ENCODE results near the gene NFILZ. TPM values are rescaled to one million over a fixed set of nuclear protein-coding genes. Genes with fewer than 3 reads are reported as not detected.

The NFILZ gene, protein sequence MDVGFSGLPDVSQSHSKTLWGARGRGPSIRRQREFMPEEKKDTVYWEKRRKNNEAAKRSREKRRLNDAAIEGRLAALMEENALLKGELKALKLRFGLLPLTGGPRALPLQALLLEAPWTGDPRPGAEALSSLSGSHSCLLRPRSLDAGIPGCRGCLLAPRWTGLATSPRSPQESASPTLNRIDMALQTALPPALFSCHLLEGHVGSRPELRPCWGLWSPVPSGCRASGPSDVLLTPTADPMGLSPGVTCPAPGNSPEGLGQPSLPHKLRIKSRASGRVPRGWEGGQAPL
- total RNA-seq (not detected), polyA plus RNA-seq (not detected)
- long read RNA-seq, donor 1, result 0 reads
- long read RNA-seq, donor 2, result 0 reads

DNA sequence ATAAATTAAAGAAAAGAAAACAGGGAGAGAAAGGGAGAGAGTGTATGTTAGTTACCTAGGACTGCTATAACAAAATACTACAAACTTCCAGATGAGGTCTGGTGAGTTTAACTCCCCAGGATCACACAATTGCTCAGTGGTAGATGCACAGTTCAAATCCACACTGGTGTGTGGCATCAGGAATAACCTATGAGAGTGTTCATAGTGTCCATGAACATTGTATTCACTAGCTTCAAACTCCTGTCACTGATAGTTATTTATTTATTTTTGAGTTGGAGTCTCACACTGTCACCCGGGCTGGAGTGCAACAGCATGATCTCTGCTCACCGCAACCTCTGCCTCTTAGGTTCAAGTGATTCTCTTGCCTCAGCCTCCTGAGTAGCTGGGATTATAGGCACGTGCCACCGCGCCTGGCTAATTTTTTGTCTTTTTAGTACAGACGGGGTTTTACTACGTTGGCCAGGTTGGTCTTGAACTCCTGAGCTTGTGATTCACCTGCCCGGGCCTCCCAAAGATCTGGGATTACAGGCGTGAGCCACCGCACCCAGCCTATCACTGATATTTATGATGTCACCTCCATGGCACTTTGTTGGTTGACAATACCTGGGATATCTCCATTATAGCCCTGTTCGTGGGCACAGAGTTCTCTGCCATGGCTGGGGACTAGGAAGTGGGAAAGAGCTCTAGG is at the start of gene NFILZ:
Gene NFILZ (plus strand): TSS at position 638 of the 688 bp plus-strand sequence. CDS start 46,133 bp downstream, outside the sequence.
- Histone ChIP-seq H3K27me3 (ENCODE audit: insufficient read depth in 3 of 3, low read length in 2 of 3) (no peaks in the 10 kb centered on the region), H3K4me3 (no peak within 1 kb of the TSS), H3K4me1 (no peaks in the 10 kb centered on the region), H3K27ac (no peak within 1 kb of the TSS), H3K36me3 (ENCODE audit: insufficient read depth in 1 of 2, low read depth in 1 of 2) (no peaks in the 10 kb centered on the region), H3K9me3 (peaks cover 14% of the 10 kb centered on the region)
- WGBS, 3 donors, result 89 to 91% (median 91%) methylated on average over 11 of the region's 11 CpGs
- ATAC-seq (no peak), DNase-seq (no peak)
- TF ChIP-seq, protein P1, sequence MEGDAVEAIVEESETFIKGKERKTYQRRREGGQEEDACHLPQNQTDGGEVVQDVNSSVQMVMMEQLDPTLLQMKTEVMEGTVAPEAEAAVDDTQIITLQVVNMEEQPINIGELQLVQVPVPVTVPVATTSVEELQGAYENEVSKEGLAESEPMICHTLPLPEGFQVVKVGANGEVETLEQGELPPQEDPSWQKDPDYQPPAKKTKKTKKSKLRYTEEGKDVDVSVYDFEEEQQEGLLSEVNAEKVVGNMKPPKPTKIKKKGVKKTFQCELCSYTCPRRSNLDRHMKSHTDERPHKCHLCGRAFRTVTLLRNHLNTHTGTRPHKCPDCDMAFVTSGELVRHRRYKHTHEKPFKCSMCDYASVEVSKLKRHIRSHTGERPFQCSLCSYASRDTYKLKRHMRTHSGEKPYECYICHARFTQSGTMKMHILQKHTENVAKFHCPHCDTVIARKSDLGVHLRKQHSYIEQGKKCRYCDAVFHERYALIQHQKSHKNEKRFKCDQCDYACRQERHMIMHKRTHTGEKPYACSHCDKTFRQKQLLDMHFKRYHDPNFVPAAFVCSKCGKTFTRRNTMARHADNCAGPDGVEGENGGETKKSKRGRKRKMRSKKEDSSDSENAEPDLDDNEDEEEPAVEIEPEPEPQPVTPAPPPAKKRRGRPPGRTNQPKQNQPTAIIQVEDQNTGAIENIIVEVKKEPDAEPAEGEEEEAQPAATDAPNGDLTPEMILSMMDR (IDR thresholded peaks at IDR 0.05), result no peak
- intact Hi-C loops (cut with DNase I), result no loop called here

DNA sequence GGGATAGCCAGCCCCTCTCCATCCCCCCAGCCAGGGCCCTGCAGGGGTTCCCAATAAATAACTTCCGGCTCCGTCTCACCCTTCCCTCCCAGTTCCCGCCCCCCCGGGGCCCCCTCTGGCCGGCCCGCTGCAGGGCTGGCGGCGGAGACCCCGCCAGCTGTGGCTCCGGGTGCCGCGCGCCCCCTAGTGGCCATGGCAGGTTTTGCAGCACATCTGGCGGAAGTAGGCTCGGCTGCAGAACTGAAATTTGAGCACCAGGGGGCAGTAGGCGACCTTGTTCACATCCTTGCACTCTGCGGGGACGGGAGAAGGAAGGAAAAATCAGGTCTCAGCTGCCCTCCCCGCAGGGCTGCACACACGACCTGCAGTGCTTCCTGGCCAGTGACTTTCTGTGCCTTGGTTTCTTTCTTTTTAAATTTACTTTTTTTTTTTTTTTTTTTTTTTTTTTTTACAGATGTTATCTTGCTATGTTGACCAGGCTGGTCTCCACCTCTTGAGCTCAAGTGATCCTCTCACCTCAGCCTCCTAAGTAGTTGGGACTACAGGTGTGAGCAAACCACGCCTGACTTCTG is 49.6 kb upstream of the NFILZ start:
- TF ChIP-seq, protein P1 (IDR thresholded peaks at IDR 0.05), result peak; percentile 84
- intact Hi-C loops (cut with DNase I), result loop anchor here in 1 of 2 donors (5.0 kb wide), 1 partner anchor 62 kb away; no protein-coding TSS in a partner anchor
- Histone ChIP-seq H3K9me3 (no peaks in the 10 kb centered on the region), H3K27ac (no peak overlapping the region), H3K4me1 (no peaks in the 10 kb centered on the region), H3K36me3 (ENCODE audit: insufficient read depth in 1 of 2, low read depth in 1 of 2) (no peaks in the 10 kb centered on the region), H3K4me3 (no peak overlapping the region), H3K27me3 (ENCODE audit: insufficient read depth in 3 of 3, low read length in 2 of 3) (peaks cover 0 to 6% (median 4%) of the 10 kb centered on the region in 3 donors)
- peak; percentile 69 to 85 for DNase-seq
- WGBS, 3 donors, result 4 to 5% (median 4%) methylated on average over 14 to 21 of the region's 21 CpGs
- peak; percentile 27 to 69 (median 51) for ATAC-seq

DNA sequence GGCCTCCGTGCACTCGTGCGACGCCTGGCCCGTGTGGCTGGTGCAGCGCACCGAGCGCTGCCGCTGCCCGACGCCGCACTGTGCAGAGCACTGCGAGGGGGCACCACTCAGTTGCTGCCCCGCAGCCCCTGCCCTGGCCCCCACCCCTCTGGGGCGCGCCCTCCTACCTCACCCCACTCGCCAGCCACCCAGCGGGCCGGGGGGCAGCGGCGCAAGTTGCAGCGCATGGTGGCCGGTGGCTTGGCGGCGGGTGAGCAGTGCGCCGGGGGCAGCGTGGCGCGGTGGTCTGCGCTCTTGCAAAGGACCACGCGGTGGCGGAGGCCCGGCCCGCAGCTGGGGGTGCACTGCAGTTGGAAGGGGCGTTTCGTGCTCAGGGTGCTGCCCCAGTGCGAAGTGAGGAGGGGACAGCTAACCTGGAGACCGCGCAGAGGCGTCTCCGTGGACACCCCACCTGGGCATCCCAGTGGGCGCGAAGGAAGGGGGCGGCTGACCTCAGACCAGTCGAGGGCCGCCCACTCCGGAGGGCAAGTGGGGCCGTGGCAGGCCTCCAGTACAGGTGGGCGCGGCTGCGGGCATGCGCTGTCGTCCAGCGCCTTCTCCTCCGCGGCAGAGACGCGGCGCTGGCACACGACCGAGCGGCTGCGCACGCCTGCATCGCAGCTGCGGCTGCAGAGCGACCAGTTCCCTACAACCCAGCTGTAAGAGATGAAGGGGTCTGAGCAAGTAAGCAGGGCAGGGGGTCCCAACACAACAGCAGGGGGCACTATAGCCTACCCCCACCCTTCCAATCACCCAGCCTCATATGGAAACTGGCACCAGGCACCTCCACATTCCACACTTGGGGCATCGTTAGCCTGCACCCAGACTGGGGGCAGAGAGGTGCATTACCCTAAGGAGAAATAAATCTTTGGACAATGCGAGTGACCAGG is 45.2 kb upstream of the NFILZ start:
- Histone ChIP-seq H3K27ac (no peak overlapping the region), H3K4me3 (no peak overlapping the region), H3K4me1 (no peaks in the 10 kb centered on the region), H3K36me3 (ENCODE audit: insufficient read depth in 1 of 2, low read depth in 1 of 2) (no peaks in the 10 kb centered on the region), H3K9me3 (no peaks in the 10 kb centered on the region), H3K27me3 (ENCODE audit: insufficient read depth in 3 of 3, low read length in 2 of 3) (peaks cover 0 to 6% (median 2%) of the 10 kb centered on the region in 3 donors)
- WGBS, 3 donors, result 81 to 86% (median 82%) methylated on average over 62 to 71 of the region's 71 CpGs
- DNase-seq, result no peak
- no peak for ATAC-seq
- TF ChIP-seq, protein P1 (IDR thresholded peaks at IDR 0.05), result no peak
- intact Hi-C loops (cut with DNase I), result loop anchor here in 1 of 2 donors (5.0 kb wide), 1 partner anchor 57 kb away; no protein-coding TSS in a partner anchor
